Measurements from ENCODE around the gene KDM3B. TPM values are rescaled to one million over a fixed set of nuclear protein-coding genes. Genes with fewer than 3 reads are reported as not detected.

KDM3B gene
- total and polyA plus RNA-seq, 9 of the 15 experiments (the other 6 are each of a cell fraction or from before 2014, with no cell fraction given): 13.8 to 62.8 (median 41.9) TPM

GRCh38 chr5:138449501-138450239 is 97.2 kb downstream of the KDM3B start (continued):
- TF ChIP-seq AFF4 (CRISPR knock-in tag; IDR thresholded peaks at IDR 0.05) (no peak), ZNF3 (CRISPR knock-in tag; IDR thresholded peaks at IDR 0.05) (no peak), POLR2G (IDR thresholded peaks at IDR 0.05; ENCODE audit: low read depth, low read length) (peak; percentile 57), ZNF830 (CRISPR knock-in tag; IDR thresholded peaks at IDR 0.05) (no peak), NFIX (CRISPR knock-in tag; IDR thresholded peaks at IDR 0.05; ENCODE audit: low read depth) (no peak), ZNF444 (CRISPR knock-in tag; IDR thresholded peaks at IDR 0.05) (no peak), PML (IDR thresholded peaks at IDR 0.05; ENCODE audit: low read length) (no peak), TCF7 (IDR thresholded peaks at IDR 0.05; ENCODE audit: borderline replicate concordance) (no peak), ZNF354B (CRISPR knock-in tag; IDR thresholded peaks at IDR 0.05) (no peak), L3MBTL2 (IDR thresholded peaks at IDR 0.05) (0 out of 2 replicates have a peak, but pooled peaks have one; percentile 20), HNRNPL (IDR thresholded peaks at IDR 0.05; ENCODE audit: low read depth, low read length) (no peak), SMAD1 (IDR thresholded peaks at IDR 0.05; ENCODE audit: low read depth, low read length, partially characterized antibody) (no peak), ELF4 (CRISPR knock-in tag; IDR thresholded peaks at IDR 0.05) (no peak), GTF2A2 (tag; IDR thresholded peaks at IDR 0.05) (no peak), ESRRA (IDR thresholded peaks at IDR 0.05; ENCODE audit: borderline replicate concordance, low read depth) (peak; percentile 45; the same call in 1 of the 2 replicates), GATA2 (CRISPR knock-in tag; IDR thresholded peaks at IDR 0.05) (no peak), ADNP (tag; IDR thresholded peaks at IDR 0.05) (no peak), ZNF165 (CRISPR knock-in tag; IDR thresholded peaks at IDR 0.05; ENCODE audit: borderline replicate concordance) (no peak), LARP7 (IDR thresholded peaks at IDR 0.05) (no peak), YY1 (IDR thresholded peaks at IDR 0.05; ENCODE audit: borderline replicate concordance in 1 of 3, control insufficient read depth in 1 of 3, extremely low read depth in 1 of 3, insufficient read depth in 3 of 3, insufficient read length in 1 of 3, insufficient replicate concordance in 2 of 3, low read depth in 1 of 3, low read length in 2 of 3) (peak in 1 of 3 experiments; percentile 63), U2AF2 (optimal IDR thresholded peaks at IDR 0.05; ENCODE audit: low read depth, low read length) (no peak)
- TF ChIP-seq, protein P1, sequence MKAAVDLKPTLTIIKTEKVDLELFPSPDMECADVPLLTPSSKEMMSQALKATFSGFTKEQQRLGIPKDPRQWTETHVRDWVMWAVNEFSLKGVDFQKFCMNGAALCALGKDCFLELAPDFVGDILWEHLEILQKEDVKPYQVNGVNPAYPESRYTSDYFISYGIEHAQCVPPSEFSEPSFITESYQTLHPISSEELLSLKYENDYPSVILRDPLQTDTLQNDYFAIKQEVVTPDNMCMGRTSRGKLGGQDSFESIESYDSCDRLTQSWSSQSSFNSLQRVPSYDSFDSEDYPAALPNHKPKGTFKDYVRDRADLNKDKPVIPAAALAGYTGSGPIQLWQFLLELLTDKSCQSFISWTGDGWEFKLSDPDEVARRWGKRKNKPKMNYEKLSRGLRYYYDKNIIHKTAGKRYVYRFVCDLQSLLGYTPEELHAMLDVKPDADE (conservative IDR thresholded peaks at IDR 0.05; ENCODE audit: control insufficient read depth, low read depth, low read length): no peak
